ENCODE data around the gene BLMH. TPM values are rescaled to one million over a fixed set of nuclear protein-coding genes. Genes with fewer than 3 reads are reported as not detected.

The BLMH gene
- polyA plus RNA-seq, 1 of the 3 experiments (the other 2 are of a cell fraction): 19.4 TPM

GRCh38 chr17:30251931-30252330, 39.8 kb downstream of the BLMH start (continued):
- TF ChIP-seq, protein P1, sequence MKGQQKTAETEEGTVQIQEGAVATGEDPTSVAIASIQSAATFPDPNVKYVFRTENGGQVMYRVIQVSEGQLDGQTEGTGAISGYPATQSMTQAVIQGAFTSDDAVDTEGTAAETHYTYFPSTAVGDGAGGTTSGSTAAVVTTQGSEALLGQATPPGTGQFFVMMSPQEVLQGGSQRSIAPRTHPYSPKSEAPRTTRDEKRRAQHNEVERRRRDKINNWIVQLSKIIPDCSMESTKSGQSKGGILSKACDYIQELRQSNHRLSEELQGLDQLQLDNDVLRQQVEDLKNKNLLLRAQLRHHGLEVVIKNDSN (IDR thresholded peaks at IDR 0.05; ENCODE audit: borderline replicate concordance, low read depth): no peak
- TF ChIP-seq RXRA (IDR thresholded peaks at IDR 0.05; ENCODE audit: borderline replicate concordance, low read depth): no peak
- TF ChIP-seq NRF1 (IDR thresholded peaks at IDR 0.05; ENCODE audit: low read depth, low read length): no peak
- TF ChIP-seq NFIC (IDR thresholded peaks at IDR 0.05; ENCODE audit: borderline replicate concordance): no peak

GRCh38 chr17:30249460-30249859, 42.3 kb downstream of the BLMH start:
- H3F3A ChIP-seq (replicated peaks; ENCODE audit: insufficient read depth): peaks cover 6% of the 10 kb centered on the region
- no peak for DNase-seq
- TF ChIP-seq, protein P2, sequence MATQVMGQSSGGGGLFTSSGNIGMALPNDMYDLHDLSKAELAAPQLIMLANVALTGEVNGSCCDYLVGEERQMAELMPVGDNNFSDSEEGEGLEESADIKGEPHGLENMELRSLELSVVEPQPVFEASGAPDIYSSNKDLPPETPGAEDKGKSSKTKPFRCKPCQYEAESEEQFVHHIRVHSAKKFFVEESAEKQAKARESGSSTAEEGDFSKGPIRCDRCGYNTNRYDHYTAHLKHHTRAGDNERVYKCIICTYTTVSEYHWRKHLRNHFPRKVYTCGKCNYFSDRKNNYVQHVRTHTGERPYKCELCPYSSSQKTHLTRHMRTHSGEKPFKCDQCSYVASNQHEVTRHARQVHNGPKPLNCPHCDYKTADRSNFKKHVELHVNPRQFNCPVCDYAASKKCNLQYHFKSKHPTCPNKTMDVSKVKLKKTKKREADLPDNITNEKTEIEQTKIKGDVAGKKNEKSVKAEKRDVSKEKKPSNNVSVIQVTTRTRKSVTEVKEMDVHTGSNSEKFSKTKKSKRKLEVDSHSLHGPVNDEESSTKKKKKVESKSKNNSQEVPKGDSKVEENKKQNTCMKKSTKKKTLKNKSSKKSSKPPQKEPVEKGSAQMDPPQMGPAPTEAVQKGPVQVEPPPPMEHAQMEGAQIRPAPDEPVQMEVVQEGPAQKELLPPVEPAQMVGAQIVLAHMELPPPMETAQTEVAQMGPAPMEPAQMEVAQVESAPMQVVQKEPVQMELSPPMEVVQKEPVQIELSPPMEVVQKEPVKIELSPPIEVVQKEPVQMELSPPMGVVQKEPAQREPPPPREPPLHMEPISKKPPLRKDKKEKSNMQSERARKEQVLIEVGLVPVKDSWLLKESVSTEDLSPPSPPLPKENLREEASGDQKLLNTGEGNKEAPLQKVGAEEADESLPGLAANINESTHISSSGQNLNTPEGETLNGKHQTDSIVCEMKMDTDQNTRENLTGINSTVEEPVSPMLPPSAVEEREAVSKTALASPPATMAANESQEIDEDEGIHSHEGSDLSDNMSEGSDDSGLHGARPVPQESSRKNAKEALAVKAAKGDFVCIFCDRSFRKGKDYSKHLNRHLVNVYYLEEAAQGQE (IDR thresholded peaks at IDR 0.05; ENCODE audit: low read depth, low read length): no peak
- POLR2A ChIA-PET: no interaction called here
- no peak overlapping the region for H2AFZ ChIP-seq (ENCODE audit: low read depth)
- H3K4me2 ChIP-seq: no peak overlapping the region
- no peaks in the 10 kb centered on the region for H3K27me3 ChIP-seq (ENCODE audit: insufficient read depth)
- H3K9ac ChIP-seq: no peak overlapping the region
- WGBS (ENCODE audit: low lambda C conversion rate): 96% methylated on average over 5 of the region's 5 CpGs
- H3K36me3 ChIP-seq (replicated peaks in 1 of 2; ENCODE audit: control insufficient read depth in 1 of 2, insufficient read depth in 2 of 2, low read length in 1 of 2): peaks cover 37 to 38% of the 10 kb centered on the region in 2 experiments
- H3K79me2 ChIP-seq (ENCODE audit: insufficient read depth): no peaks in the 10 kb centered on the region
- H3K4me1 ChIP-seq (ENCODE audit: control insufficient read depth in 1 of 2, insufficient read depth in 2 of 2, low read depth in 1 of 2, low read length in 1 of 2): peaks cover 2 to 3% of the 10 kb centered on the region in 2 experiments; a peak in 1 of 4 replicates
- CTCF ChIA-PET: interaction anchor here (1.0 to 1.7 kb wide), 5 partner anchors 12 to 228 kb away, joined by 3 to 9 read pairs (median 3); no protein-coding TSS in a partner anchor
- H3K4me3 ChIP-seq (ENCODE audit: low read depth in 2 of 2, low read length in 1 of 2): no peak overlapping the region
- H3K9me3 ChIP-seq: no peaks in the 10 kb centered on the region
- H4K20me1 ChIP-seq (ENCODE audit: insufficient read depth): no peaks in the 10 kb centered on the region
- H3K9me2 ChIP-seq: no peaks in the 10 kb centered on the region
- H3K27ac ChIP-seq (ENCODE audit: low read depth in 2 of 2, low read length in 1 of 2): no peak overlapping the region

DNA sequence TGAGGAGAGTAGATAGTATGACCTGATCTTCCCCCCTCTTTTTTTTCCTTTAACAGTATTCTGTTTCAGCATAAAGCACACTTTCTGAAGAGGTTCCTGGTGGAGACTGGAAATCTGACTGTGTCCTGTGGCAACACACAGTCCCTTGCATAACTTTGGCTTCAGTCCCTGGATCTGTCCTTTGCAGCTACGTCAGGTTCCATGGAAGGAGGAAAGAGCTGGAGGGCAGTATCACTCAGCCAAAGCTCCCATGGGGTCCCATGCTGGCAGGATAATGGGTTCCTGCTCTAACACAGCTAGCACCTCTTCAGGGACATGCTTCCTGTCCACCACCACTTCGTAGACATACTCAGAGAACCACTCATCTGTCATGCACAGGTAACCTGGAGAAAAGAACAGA, 43.0 kb downstream of the BLMH start:
- DNase-seq: no peak
- CTCF ChIA-PET: interaction anchor here (1.2 to 1.7 kb wide), 3 partner anchors 12 to 144 kb away, joined by 3 to 9 read pairs (median 9); no protein-coding TSS in a partner anchor
- Histone ChIP-seq H3K27ac (ENCODE audit: low read depth in 2 of 2, low read length in 1 of 2) (no peak overlapping the region), H3K79me2 (ENCODE audit: insufficient read depth) (no peaks in the 10 kb centered on the region), H3K27me3 (ENCODE audit: insufficient read depth) (no peaks in the 10 kb centered on the region), H3K36me3 (replicated peaks in 1 of 2; ENCODE audit: control insufficient read depth in 1 of 2, insufficient read depth in 2 of 2, low read length in 1 of 2) (peaks cover 36 to 38% of the 10 kb centered on the region in 2 experiments), H3K9ac (no peak overlapping the region), H2AFZ (ENCODE audit: low read depth) (no peak overlapping the region), H3K9me3 (no peaks in the 10 kb centered on the region), H3F3A (replicated peaks; ENCODE audit: insufficient read depth) (peaks cover 6% of the 10 kb centered on the region), H3K4me1 (ENCODE audit: control insufficient read depth in 1 of 2, insufficient read depth in 2 of 2, low read depth in 1 of 2, low read length in 1 of 2) (peaks cover 2 to 3% of the 10 kb centered on the region in 2 experiments; a peak in 1 of 4 replicates), H4K20me1 (ENCODE audit: insufficient read depth) (no peaks in the 10 kb centered on the region), H3K4me2 (no peak overlapping the region), H3K4me3 (ENCODE audit: low read depth in 2 of 2, low read length in 1 of 2) (no peak overlapping the region), H3K9me2 (no peaks in the 10 kb centered on the region)
- POLR2A ChIA-PET: no interaction called here
- WGBS (ENCODE audit: low lambda C conversion rate): 86% methylated on average over 2 of the region's 2 CpGs
- TF ChIP-seq TCF12 (IDR thresholded peaks at IDR 0.05): no peak
